Parathyroid adenoma (tissue), 2 donors: ENCODE data around the gene RFC3.
"Not testable (repeated sequence)": the region's sequence is repeated elsewhere in the genome, so short reads cannot be mapped to it uniquely, and the experiment has no call there.

Experiments
- H2AFZ ChIP-seq: fragments of 300-600 bp; sonication (generic); one replicate; pipeline ENCODE4 v1.7.0; 2017; ENCODE audit warnings: antibody characterized with exemption, mild to moderate bottlenecking
- H3K27ac ChIP-seq: fragments of 300-600 bp; sonication (generic); one replicate; pipeline ENCODE4 v1.7.0; 2017
- H3K27me3 ChIP-seq: fragments of 300-600 bp; sonication (generic); one replicate; pipeline ENCODE4 v1.7.0; 2017; ENCODE audit warnings: low read length; ENCODE audit not compliant: control insufficient read depth, insufficient read depth
- H3K36me3 ChIP-seq: fragments of 300-600 bp; sonication (generic); one replicate; pipeline ENCODE4 v1.7.0; 2017; ENCODE audit warnings: low read length; ENCODE audit not compliant: control insufficient read depth, insufficient read depth
- H3K4me1 ChIP-seq: fragments of 300-600 bp; sonication (generic); one replicate; pipeline ENCODE4 v1.7.0; 2017; ENCODE audit warnings: control low read depth
- H3K4me2 ChIP-seq: fragments of 300-600 bp; sonication (generic); one replicate; pipeline ENCODE4 v1.7.0; 2017; ENCODE audit warnings: low read length
- H3K4me3 ChIP-seq: fragments of 300-600 bp; sonication (generic); one replicate; pipeline ENCODE4 v1.7.0; 2017; ENCODE audit warnings: low read depth, low read length
- H3K79me2 ChIP-seq: fragments of 300-600 bp; sonication (generic); one replicate; pipeline ENCODE4 v1.7.0; 2017; ENCODE audit warnings: control low read depth
- H3K9ac ChIP-seq: fragments of 300-600 bp; sonication (generic); one replicate; pipeline ENCODE4 v1.7.0; 2017; ENCODE audit warnings: mild to moderate bottlenecking
- H3K9me3 ChIP-seq: fragments of 300-600 bp; sonication (generic); one replicate; pipeline ENCODE4 v1.7.0; 2017; ENCODE audit warnings: low read length; ENCODE audit not compliant: control insufficient read depth
- CTCF ChIP-seq: fragments of 300-600 bp; sonication (generic); IDR thresholded peaks from one replicate; pipeline ENCODE4 v1.7.0; 2017; ENCODE audit warnings: antibody characterized with exemption, mild to moderate bottlenecking
- donor health status: primary hyperparathyroidism.

Gene RFC3

DNA sequence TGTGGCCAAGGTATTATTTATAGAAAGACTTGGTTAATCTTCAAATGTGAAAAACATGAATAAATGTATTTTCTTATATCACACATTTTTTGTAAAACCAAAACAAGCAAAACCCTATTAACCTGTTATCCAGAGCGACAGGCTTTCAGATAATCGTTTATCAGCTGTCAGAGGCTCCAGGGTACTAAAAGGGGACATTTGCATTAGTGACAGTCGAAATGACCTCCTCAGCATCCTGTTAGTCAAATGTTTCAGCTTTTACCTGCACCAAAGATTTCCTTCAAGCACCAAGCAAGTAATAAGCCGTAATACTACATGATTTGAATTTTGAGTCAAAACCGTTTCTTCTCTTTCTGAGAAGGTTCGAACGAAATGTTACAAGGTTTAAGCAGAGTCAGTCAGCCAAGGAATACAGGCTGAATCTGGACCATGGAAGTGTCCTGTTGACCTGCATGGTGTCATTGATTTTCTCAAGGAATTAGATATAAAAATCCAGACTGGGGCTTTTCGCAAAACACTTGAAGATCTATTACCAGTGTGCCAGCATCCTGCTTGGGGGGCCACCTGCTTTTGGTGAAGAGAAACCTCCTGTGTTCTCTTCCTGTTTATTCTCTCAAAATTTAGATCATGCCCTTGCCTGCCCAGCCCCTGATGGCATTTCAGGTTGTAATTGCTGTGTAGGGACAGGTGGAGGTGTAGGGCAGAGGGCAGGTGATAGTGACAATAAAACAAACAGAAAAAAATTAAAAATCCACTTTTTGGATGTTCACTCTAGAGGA lies 11.3 kb upstream of the RFC3 start:
- Histone ChIP-seq H2AFZ (no peak overlapping the region), H3K79me2 (no peaks in the 10 kb centered on the region), H3K9me3 (no peaks in the 10 kb centered on the region), H3K36me3 (no peaks in the 10 kb centered on the region), H3K4me2 (no peak overlapping the region), H3K9ac (no peak overlapping the region), H3K27ac (no peak overlapping the region), H3K27me3 (no peaks in the 10 kb centered on the region), H3K4me1 (no peaks in the 10 kb centered on the region), H3K4me3 (no peak overlapping the region)
- no peak for TF ChIP-seq CTCF

DNA sequence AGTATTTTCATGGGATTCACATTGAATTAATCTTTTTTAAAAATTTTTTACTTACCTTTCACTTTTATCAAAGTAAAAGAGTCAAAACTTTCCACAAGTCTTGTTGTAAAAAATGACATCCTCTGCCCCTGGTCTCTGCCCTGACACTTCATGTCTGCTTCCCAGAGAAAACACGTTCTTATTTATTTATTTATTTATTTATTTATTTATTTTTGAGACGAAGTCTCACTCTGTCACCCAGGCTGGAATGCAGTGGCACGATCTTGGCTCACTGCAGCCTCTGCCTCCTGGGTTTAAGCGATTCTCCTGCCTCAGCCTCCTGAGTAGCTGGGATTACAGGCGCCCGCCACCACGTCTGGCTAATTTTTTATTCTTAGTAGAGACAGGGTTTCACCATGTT lies 5.1 kb upstream of the RFC3 start:
- H3K36me3 ChIP-seq, H3K4me1 ChIP-seq, H2AFZ ChIP-seq, H3K4me3 ChIP-seq, H3K79me2 ChIP-seq, H3K4me2 ChIP-seq, H3K27ac ChIP-seq, H3K27me3 ChIP-seq, H3K9me3 ChIP-seq, H3K9ac ChIP-seq: not testable (repeated sequence)

DNA sequence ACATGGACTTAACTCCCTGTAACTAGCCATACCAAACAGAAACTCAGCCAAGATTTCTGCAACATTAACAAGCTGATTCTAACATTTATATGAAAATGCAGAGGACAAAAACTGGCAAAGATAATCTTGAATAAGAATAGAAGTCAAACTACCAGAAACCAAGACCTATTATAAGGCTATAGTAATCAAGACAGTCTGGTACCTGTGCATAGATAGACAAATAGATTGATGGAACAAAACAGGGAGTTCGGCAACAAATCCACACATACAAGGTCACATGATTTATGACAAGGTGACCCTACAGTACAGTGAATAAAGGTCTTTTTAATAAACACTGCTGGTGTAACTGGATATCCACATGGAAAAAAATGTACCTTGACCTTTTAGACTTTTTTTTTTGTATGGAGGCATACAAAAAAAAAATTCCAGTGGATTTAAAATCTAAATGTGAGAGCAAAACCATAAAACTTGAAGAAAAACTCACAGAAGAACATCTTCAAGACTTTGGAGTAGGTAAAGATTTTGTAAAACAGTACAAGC lies 2.9 kb upstream of the RFC3 start:
- Histone ChIP-seq H3K79me2 (no peaks in the 10 kb centered on the region), H3K4me2 (no peak overlapping the region)

DNA sequence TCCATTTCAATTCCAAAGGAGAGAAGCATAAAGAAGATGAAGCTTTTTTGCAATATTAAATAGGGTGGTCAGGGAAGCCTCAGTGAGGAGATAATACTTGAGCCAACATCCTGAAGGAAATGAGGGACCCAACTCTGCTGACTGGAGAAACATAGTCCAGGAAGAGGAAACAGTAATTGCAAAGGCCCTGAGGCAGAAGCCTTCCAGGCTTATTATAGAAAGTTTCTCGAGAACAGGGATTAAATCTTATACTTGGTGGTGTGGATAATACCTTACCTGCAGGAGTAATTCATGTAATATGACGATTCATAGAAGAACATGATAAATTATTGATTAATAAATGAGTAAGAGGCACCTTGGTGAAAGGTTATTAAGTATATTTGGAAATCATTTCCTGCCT lies 1.0 kb upstream of the RFC3 start:
- no peaks in the 10 kb centered on the region for H3K9me3 ChIP-seq
- no peaks in the 10 kb centered on the region for H3K79me2 ChIP-seq
- H3K4me1 ChIP-seq: no peaks in the 10 kb centered on the region
- TF ChIP-seq CTCF: no peak
- peak overlapping the region; percentile 97 for H2AFZ ChIP-seq
- no peaks in the 10 kb centered on the region for H3K27me3 ChIP-seq
- no peak overlapping the region for H3K27ac ChIP-seq
- H3K36me3 ChIP-seq: no peaks in the 10 kb centered on the region
- H3K4me3 ChIP-seq: no peak overlapping the region
- H3K9ac ChIP-seq: no peak overlapping the region
- no peak overlapping the region for H3K4me2 ChIP-seq

More for the DNA sequence above, 2.9 kb upstream of the RFC3 start:
- H2AFZ ChIP-seq: no peak overlapping the region
- no peaks in the 10 kb centered on the region for H3K27me3 ChIP-seq
- H3K36me3 ChIP-seq: no peaks in the 10 kb centered on the region
- no peaks in the 10 kb centered on the region for H3K4me1 ChIP-seq
- no peak overlapping the region for H3K9ac ChIP-seq
- no peak overlapping the region for H3K4me3 ChIP-seq
- no peak overlapping the region for H3K27ac ChIP-seq
- TF ChIP-seq CTCF: no peak
- no peaks in the 10 kb centered on the region for H3K9me3 ChIP-seq

- peak overlapping the region; percentile 74 for H3K4me3 ChIP-seq
- no peak overlapping the region for H3K9ac ChIP-seq
- peak overlapping the region; percentile 97 for H2AFZ ChIP-seq
- H3K4me2 ChIP-seq: peak overlapping the region; percentile 92
- H3K79me2 ChIP-seq: no peaks in the 10 kb centered on the region
- no peaks in the 10 kb centered on the region for H3K4me1 ChIP-seq
- H3K27ac ChIP-seq: peak overlapping the region; percentile 22
- TF ChIP-seq CTCF: no peak
- H3K9me3 ChIP-seq: no peaks in the 10 kb centered on the region
- H3K27me3 ChIP-seq: no peaks in the 10 kb centered on the region
- H3K36me3 ChIP-seq: no peaks in the 10 kb centered on the region
Observed at GRCh38 chr13:33817513-33817900, 442 bp upstream of the RFC3 start.
